EH (cell line): Measurements from ENCODE around the gene AKR1A1.
"Not testable (repeated sequence)": the region's sequence is repeated elsewhere in the genome, so short reads cannot be mapped to it uniquely, and the experiment has no call there.

Experiments used
- DNase-seq: peaks from one replicate; pipeline ENCODE4 v3.0.0-alpha.2; 2015; ENCODE audit warnings: low read depth

The AKR1A1 gene

GRCh38 chr1:45569962-45570581 is 19.4 kb downstream of the AKR1A1 start:
- peak; percentile 78 for DNase-seq

GRCh38 chr1:45570631-45571030 is 20.0 kb downstream of the AKR1A1 start:
- DNase-seq, result no peak

GRCh38 chr1:45573231-45573804 is 22.7 kb downstream of the AKR1A1 start:
- no peak for DNase-seq

GRCh38 chr1:45574105-45574626 is 23.5 kb downstream of the AKR1A1 start:
- no peak for DNase-seq

- DNase-seq, result peak; percentile 98
These were observed 32.6 kb downstream of the AKR1A1 start for GRCh38 chr1:45583264-45583665.

GRCh38 chr1:45583666-45584350 is 33.2 kb downstream of the AKR1A1 start, which contains the start of gene NASP:
NASP (plus strand) TSS chr1:45584041; CDS start chr1:45584147, 106 bp downstream.
- DNase-seq, result peak; percentile 86

- peak; percentile 89 for DNase-seq
These were observed 33.9 kb downstream of the AKR1A1 start for GRCh38 chr1:45584351-45585109.

- DNase-seq, result no peak
These were observed 34.4 kb downstream of the AKR1A1 start for GRCh38 chr1:45585110-45585426.

- DNase-seq, result no peak
These were observed 35.0 kb downstream of the AKR1A1 start for GRCh38 chr1:45585496-45586075.

GRCh38 chr1:45586769-45587168 is 36.1 kb downstream of the AKR1A1 start:
- DNase-seq, result no peak

GRCh38 chr1:45589861-45590260 is 39.2 kb downstream of the AKR1A1 start:
- DNase-seq, result no peak

GRCh38 chr1:45594412-45594811 is 43.8 kb downstream of the AKR1A1 start:
- no peak for DNase-seq

- DNase-seq, result not testable (repeated sequence)
These were observed 46.1 kb downstream of the AKR1A1 start for GRCh38 chr1:45596765-45597164.

GRCh38 chr1:45604239-45604638 is 53.6 kb downstream of the AKR1A1 start:
- no peak for DNase-seq

- no peak for DNase-seq
These were observed 56.9 kb downstream of the AKR1A1 start for GRCh38 chr1:45607404-45608074.

- DNase-seq, result peak; percentile 52
These were observed 57.8 kb downstream of the AKR1A1 start for GRCh38 chr1:45608175-45609156.

- DNase-seq, result no peak
These were observed 60.1 kb downstream of the AKR1A1 start for GRCh38 chr1:45610589-45611226.

- DNase-seq, result no peak
These were observed 62.4 kb downstream of the AKR1A1 start for GRCh38 chr1:45612941-45613579.

GRCh38 chr1:45615885-45616284 is 65.3 kb downstream of the AKR1A1 start:
- no peak for DNase-seq
